HEK293 (cell line): Measurements from ENCODE around the gene HPDL.

Experiments
- CTCF ChIA-PET: fragments of 350-600 bp; formaldehyde crosslinking; extraction: SDS; loops from one replicate; lab custom pipeline; 2021; ENCODE audit warnings: antibody characterized with exemption; lab: Yijun Ruan, JAX
- POLR2A ChIA-PET: fragments of 300-600 bp; formaldehyde crosslinking; extraction: SDS; loops from one replicate; lab custom pipeline; 2020; ENCODE audit warnings: antibody characterized with exemption, inconsistent platforms; lab: Yijun Ruan, JAX
- H3K27ac ChIP-seq: fragments of 200-500 bp; sonication (Bioruptor generic); 2 replicates; pipeline ENCODE4 v1.5.1; 2014; ENCODE audit warnings: low read depth, low read length, control low read depth, inconsistent platforms; ENCODE audit errors: extremely low read depth
- H3K36me3 ChIP-seq, 2 experiments: fragments of 200-500 bp in 1 of 2; sonication (Bioruptor generic) in 1 of 2; 1 replicate in 1 of 2; 2 replicates in 1 of 2; pipeline ENCODE4 v1.5.1; 2014 to 2017; ENCODE audit warnings: inconsistent platforms in 2 of 2, low read length in 2 of 2; ENCODE audit not compliant: control insufficient read depth in 2 of 2, insufficient read depth in 1 of 2
- H3K4me1 ChIP-seq: fragments of 200-500 bp; sonication (Bioruptor generic); 2 replicates; pipeline ENCODE4 v1.5.1; 2014; ENCODE audit warnings: mild to moderate bottlenecking, low read length, inconsistent platforms; ENCODE audit not compliant: control insufficient read depth, insufficient read depth
- H3K4me3 ChIP-seq: 2 replicates; pipeline ENCODE4 v1.5.1; 2011; ENCODE audit warnings: low read depth, mild to moderate bottlenecking, control low read depth, low read length, moderate library complexity
- H3K9me3 ChIP-seq: fragments of 200-500 bp; sonication (Bioruptor generic); 2 replicates; pipeline ENCODE4 v1.5.1; 2014; ENCODE audit warnings: low read depth, low read length, inconsistent platforms; ENCODE audit not compliant: control insufficient read depth, insufficient read depth
- BCL11B ChIP-seq: fragments of 450-650 bp; formaldehyde crosslinking; IDR thresholded peaks from 2 replicates; pipeline ENCODE4 v1.5.1; 2016; ENCODE audit warnings: low read depth, missing biosample characterization, missing genetic modification characterization
- EGR2 ChIP-seq: fragments of 450-650 bp; formaldehyde crosslinking; IDR thresholded peaks from 2 replicates; pipeline ENCODE4 v1.5.1; 2016; ENCODE audit warnings: low read depth, missing biosample characterization, missing genetic modification characterization
- GLIS1 ChIP-seq: fragments of 450-650 bp; formaldehyde crosslinking; IDR thresholded peaks from 2 replicates; pipeline ENCODE4 v1.5.1; 2016; ENCODE audit warnings: missing biosample characterization, missing genetic modification characterization
- KLF7 ChIP-seq: fragments of 450-650 bp; formaldehyde crosslinking; IDR thresholded peaks from 2 replicates; pipeline ENCODE4 v1.5.1; 2016; ENCODE audit warnings: missing biosample characterization, missing genetic modification characterization, borderline replicate concordance
- ZBTB1 ChIP-seq: fragments of 450-650 bp; formaldehyde crosslinking; IDR thresholded peaks from 2 replicates; pipeline ENCODE4 v1.5.1; 2016; ENCODE audit warnings: missing biosample characterization, missing genetic modification characterization
- ZBTB48 ChIP-seq: fragments of 450-650 bp; formaldehyde crosslinking; IDR thresholded peaks from 2 replicates; pipeline ENCODE4 v1.5.1; 2016; ENCODE audit warnings: missing biosample characterization, missing genetic modification characterization
- ZFP3 ChIP-seq: fragments of 450-650 bp; formaldehyde crosslinking; IDR thresholded peaks from 2 replicates; pipeline ENCODE4 v1.5.1; 2016; ENCODE audit warnings: low read depth, missing biosample characterization, missing genetic modification characterization
- ZIC2 ChIP-seq: fragments of 450-650 bp; formaldehyde crosslinking; IDR thresholded peaks from 2 replicates; pipeline ENCODE4 v1.5.1; 2016; ENCODE audit warnings: missing biosample characterization, missing genetic modification characterization
- ZNF174 ChIP-seq: fragments of 450-650 bp; formaldehyde crosslinking; IDR thresholded peaks from 2 replicates; pipeline ENCODE4 v1.5.0; 2017; ENCODE audit warnings: missing biosample characterization, mild to moderate bottlenecking, missing genetic modification characterization
- ZNF335 ChIP-seq: fragments of 450-650 bp; formaldehyde crosslinking; conservative IDR thresholded peaks from 2 replicates; pipeline ENCODE4 v1.5.1; 2016; ENCODE audit warnings: missing biosample characterization, missing genetic modification characterization
- ZNF37A ChIP-seq: fragments of 450-650 bp; IDR thresholded peaks from 2 replicates; pipeline ENCODE4 v1.5.1; 2018; ENCODE audit warnings: missing biosample characterization, missing genetic modification characterization
- ZNF610 ChIP-seq: fragments of 450-650 bp; formaldehyde crosslinking; IDR thresholded peaks from 2 replicates; pipeline ENCODE4 v1.5.1; 2016; ENCODE audit warnings: missing biosample characterization, missing genetic modification characterization, borderline replicate concordance
- ZNF707 ChIP-seq: fragments of 450-650 bp; formaldehyde crosslinking; IDR thresholded peaks from 2 replicates; pipeline ENCODE4 v1.5.1; 2016; ENCODE audit warnings: missing biosample characterization, missing genetic modification characterization
- ZNF791 ChIP-seq: fragments of 450-650 bp; formaldehyde crosslinking; IDR thresholded peaks from 2 replicates; pipeline ENCODE4 v1.5.1; 2016; ENCODE audit warnings: missing biosample characterization, missing genetic modification characterization
- TF ChIP-seq, protein P1 (sequence below): fragments of 450-650 bp; formaldehyde crosslinking; IDR thresholded peaks from 2 replicates; pipeline ENCODE4 v1.5.1; 2017; ENCODE audit warnings: missing biosample characterization, missing genetic modification characterization
- TF ChIP-seq, protein P2 (sequence below): fragments of 450-650 bp; formaldehyde crosslinking; IDR thresholded peaks from 2 replicates; pipeline ENCODE4 v1.5.1; 2016; ENCODE audit warnings: missing biosample characterization, missing genetic modification characterization
- TF ChIP-seq, protein P3 (sequence below): fragments of 450-650 bp; formaldehyde crosslinking; IDR thresholded peaks from 2 replicates; pipeline ENCODE4 v1.5.1; 2016; ENCODE audit warnings: missing biosample characterization, missing genetic modification characterization
- TF ChIP-seq, protein P4 (sequence below): fragments of 450-650 bp; formaldehyde crosslinking; IDR thresholded peaks from 2 replicates; pipeline ENCODE4 v1.5.1; 2016; ENCODE audit warnings: missing biosample characterization, missing genetic modification characterization
- TF ChIP-seq, protein P5 (sequence below): fragments of 450-650 bp; formaldehyde crosslinking; IDR thresholded peaks from 2 replicates; pipeline ENCODE4 v1.5.1; 2017; ENCODE audit warnings: missing biosample characterization, mild to moderate bottlenecking, missing genetic modification characterization, moderate library complexity
- TF ChIP-seq, protein P6 (sequence below): fragments of 450-650 bp; formaldehyde crosslinking; IDR thresholded peaks from 2 replicates; pipeline ENCODE4 v1.5.1; 2016; ENCODE audit warnings: missing biosample characterization, missing genetic modification characterization, low read depth
- TF ChIP-seq, protein P7 (sequence below): fragments of 450-650 bp; formaldehyde crosslinking; IDR thresholded peaks from 2 replicates; pipeline ENCODE4 v1.5.1; 2016; ENCODE audit warnings: missing biosample characterization, missing genetic modification characterization

The HPDL gene

DNA sequence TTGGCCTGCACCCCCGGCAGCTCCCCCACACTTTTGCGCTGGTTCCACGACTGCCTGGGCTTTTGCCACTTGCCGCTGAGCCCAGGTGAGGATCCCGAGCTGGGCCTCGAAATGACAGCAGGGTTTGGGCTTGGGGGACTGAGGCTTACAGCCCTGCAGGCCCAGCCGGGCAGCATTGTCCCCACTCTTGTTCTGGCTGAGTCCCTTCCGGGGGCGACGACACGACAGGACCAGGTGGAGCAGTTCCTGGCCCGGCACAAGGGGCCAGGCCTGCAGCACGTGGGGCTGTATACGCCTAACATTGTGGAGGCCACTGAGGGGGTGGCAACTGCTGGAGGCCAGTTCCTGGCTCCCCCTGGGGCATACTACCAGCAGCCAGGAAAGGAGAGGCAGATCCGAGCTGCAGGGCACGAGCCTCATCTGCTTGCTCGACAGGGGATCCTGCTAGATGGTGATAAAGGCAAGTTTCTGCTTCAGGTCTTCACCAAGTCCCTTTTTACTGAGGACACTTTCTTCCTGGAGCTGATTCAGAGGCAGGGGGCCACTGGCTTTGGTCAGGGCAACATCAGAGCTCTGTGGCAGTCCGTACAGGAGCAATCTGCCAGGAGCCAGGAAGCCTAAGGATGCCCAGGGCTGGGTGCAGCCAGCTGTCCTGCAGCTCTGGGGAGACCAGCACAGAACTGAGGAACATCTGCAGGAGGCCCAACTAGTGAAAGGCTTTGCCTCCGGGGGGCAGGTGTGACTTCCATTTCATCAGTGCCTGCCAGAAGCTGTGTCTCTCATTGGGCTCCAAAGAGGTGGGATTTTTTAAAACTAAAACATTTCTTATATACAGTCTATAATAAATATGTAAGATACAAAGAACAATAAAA, 1.2 kb downstream of the HPDL start:
- 0 out of 2 replicates have a peak, but pooled peaks cover 3% of the 10 kb centered on the region for H3K4me1 ChIP-seq
- H3K9me3 ChIP-seq: no peaks in the 10 kb centered on the region
- ChIA-PET POLR2A (interaction anchor here (6.7 kb wide), 1 partner anchor 12 kb away, joined by 51 read pairs; the partner anchor contains the start of genes MUTYH and TOE1), CTCF (interaction anchor here (0.6 kb wide), 1 partner anchor 300 kb away, joined by 4 read pairs; no protein-coding TSS in a partner anchor)
- peak; percentile 33; the same call in 1 of the 2 replicates for TF ChIP-seq GLIS1 (tag by site-specific recombination)
- no peak for TF ChIP-seq EGR2 (tag by site-specific recombination)
- TF ChIP-seq, protein P1, sequence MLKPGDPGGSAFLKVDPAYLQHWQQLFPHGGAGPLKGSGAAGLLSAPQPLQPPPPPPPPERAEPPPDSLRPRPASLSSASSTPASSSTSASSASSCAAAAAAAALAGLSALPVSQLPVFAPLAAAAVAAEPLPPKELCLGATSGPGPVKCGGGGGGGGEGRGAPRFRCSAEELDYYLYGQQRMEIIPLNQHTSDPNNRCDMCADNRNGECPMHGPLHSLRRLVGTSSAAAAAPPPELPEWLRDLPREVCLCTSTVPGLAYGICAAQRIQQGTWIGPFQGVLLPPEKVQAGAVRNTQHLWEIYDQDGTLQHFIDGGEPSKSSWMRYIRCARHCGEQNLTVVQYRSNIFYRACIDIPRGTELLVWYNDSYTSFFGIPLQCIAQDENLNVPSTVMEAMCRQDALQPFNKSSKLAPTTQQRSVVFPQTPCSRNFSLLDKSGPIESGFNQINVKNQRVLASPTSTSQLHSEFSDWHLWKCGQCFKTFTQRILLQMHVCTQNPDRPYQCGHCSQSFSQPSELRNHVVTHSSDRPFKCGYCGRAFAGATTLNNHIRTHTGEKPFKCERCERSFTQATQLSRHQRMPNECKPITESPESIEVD: no peak
- no peak for TF ChIP-seq ZNF174 (tag by site-specific recombination)
- TF ChIP-seq, protein P2, sequence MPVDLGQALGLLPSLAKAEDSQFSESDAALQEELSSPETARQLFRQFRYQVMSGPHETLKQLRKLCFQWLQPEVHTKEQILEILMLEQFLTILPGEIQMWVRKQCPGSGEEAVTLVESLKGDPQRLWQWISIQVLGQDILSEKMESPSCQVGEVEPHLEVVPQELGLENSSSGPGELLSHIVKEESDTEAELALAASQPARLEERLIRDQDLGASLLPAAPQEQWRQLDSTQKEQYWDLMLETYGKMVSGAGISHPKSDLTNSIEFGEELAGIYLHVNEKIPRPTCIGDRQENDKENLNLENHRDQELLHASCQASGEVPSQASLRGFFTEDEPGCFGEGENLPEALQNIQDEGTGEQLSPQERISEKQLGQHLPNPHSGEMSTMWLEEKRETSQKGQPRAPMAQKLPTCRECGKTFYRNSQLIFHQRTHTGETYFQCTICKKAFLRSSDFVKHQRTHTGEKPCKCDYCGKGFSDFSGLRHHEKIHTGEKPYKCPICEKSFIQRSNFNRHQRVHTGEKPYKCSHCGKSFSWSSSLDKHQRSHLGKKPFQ (tag by site-specific recombination): no peak
- TF ChIP-seq ZFP3 (tag by site-specific recombination): no peak
- TF ChIP-seq ZBTB48 (tag by site-specific recombination): no peak
- no peak for TF ChIP-seq ZNF791 (tag by site-specific recombination)
- TF ChIP-seq KLF7: no peak
- no peak for TF ChIP-seq ZNF707 (tag by site-specific recombination)
- peak; percentile 90 for TF ChIP-seq ZIC2 (tag by site-specific recombination)
- no peak for TF ChIP-seq BCL11B
- TF ChIP-seq ZNF610 (tag by site-specific recombination): no peak
- no peak for TF ChIP-seq ZBTB1 (tag by site-specific recombination)
- TF ChIP-seq, protein P3, sequence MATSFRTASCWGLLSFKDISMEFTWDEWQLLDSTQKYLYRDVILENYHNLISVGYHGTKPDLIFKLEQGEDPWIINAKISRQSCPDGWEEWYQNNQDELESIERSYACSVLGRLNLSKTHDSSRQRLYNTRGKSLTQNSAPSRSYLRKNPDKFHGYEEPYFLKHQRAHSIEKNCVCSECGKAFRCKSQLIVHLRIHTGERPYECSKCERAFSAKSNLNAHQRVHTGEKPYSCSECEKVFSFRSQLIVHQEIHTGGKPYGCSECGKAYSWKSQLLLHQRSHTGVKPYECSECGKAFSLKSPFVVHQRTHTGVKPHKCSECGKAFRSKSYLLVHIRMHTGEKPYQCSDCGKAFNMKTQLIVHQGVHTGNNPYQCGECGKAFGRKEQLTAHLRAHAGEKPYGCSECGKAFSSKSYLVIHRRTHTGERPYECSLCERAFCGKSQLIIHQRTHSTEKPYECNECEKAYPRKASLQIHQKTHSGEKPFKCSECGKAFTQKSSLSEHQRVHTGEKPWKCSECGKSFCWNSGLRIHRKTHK (tag by site-specific recombination): no peak
- no peak overlapping the region for H3K4me3 ChIP-seq
- no peak overlapping the region for H3K27ac ChIP-seq
- H3K36me3 ChIP-seq: peaks cover 0 to 52% of the 10 kb centered on the region in 2 experiments; a peak in 1 of 3 replicates

DNA sequence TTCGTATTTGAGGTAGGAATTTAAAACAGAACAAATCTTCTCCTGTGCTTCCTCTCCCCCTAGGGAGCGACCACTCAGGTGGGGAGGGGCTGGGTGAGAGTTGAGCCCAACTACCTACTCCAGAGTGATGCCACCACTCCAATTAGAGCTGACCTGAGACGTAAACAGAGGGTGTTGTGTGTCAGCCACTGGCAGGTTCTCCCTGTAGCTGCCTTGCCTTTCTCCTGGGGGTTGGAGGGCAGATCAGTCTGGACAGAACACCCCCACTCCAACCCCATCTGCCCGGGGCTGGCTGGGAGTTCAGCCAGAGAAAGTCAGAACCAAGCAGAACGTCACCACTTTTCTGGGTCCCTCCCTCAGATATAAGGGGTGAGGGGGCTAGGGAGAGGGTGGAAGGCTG, 2.0 kb downstream of the HPDL start:
- no peak overlapping the region for H3K27ac ChIP-seq
- H3K4me1 ChIP-seq: 0 out of 2 replicates have a peak, but pooled peaks cover 3% of the 10 kb centered on the region
- H3K4me3 ChIP-seq: no peak overlapping the region
- H3K36me3 ChIP-seq: peaks cover 0 to 60% of the 10 kb centered on the region in 2 experiments; a peak in 1 of 3 replicates
- ChIA-PET POLR2A (interaction anchor here (1.6 to 6.7 kb wide), 2 partner anchors 11 to 25 kb away, joined by 8 to 51 read pairs; partner anchors contain the start of genes MUTYH and TOE1), CTCF (interaction anchor here (1.1 kb wide), 1 partner anchor 12 kb away, joined by 4 read pairs; the partner anchor contains the start of genes MUTYH and TOE1)
- H3K9me3 ChIP-seq: no peaks in the 10 kb centered on the region
- TF ChIP-seq, protein P4, sequence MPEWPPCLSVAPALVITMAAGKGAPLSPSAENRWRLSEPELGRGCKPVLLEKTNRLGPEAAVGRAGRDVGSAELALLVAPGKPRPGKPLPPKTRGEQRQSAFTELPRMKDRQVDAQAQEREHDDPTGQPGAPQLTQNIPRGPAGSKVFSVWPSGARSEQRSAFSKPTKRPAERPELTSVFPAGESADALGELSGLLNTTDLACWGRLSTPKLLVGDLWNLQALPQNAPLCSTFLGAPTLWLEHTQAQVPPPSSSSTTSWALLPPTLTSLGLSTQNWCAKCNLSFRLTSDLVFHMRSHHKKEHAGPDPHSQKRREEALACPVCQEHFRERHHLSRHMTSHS (tag by site-specific recombination): no peak
- TF ChIP-seq, protein P5, sequence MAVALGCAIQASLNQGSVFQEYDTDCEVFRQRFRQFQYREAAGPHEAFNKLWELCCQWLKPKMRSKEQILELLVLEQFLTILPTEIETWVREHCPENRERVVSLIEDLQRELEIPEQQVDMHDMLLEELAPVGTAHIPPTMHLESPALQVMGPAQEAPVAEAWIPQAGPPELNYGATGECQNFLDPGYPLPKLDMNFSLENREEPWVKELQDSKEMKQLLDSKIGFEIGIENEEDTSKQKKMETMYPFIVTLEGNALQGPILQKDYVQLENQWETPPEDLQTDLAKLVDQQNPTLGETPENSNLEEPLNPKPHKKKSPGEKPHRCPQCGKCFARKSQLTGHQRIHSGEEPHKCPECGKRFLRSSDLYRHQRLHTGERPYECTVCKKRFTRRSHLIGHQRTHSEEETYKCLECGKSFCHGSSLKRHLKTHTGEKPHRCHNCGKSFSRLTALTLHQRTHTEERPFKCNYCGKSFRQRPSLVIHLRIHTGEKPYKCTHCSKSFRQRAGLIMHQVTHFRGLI (tag by site-specific recombination): peak; percentile 86; the same call in 1 of the 2 replicates
- TF ChIP-seq, protein P6, sequence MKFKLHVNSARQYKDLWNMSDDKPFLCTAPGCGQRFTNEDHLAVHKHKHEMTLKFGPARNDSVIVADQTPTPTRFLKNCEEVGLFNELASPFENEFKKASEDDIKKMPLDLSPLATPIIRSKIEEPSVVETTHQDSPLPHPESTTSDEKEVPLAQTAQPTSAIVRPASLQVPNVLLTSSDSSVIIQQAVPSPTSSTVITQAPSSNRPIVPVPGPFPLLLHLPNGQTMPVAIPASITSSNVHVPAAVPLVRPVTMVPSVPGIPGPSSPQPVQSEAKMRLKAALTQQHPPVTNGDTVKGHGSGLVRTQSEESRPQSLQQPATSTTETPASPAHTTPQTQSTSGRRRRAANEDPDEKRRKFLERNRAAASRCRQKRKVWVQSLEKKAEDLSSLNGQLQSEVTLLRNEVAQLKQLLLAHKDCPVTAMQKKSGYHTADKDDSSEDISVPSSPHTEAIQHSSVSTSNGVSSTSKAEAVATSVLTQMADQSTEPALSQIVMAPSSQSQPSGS (tag by site-specific recombination): no peak
- no peak for TF ChIP-seq ZNF37A (tag by site-specific recombination)
- TF ChIP-seq, protein P7, sequence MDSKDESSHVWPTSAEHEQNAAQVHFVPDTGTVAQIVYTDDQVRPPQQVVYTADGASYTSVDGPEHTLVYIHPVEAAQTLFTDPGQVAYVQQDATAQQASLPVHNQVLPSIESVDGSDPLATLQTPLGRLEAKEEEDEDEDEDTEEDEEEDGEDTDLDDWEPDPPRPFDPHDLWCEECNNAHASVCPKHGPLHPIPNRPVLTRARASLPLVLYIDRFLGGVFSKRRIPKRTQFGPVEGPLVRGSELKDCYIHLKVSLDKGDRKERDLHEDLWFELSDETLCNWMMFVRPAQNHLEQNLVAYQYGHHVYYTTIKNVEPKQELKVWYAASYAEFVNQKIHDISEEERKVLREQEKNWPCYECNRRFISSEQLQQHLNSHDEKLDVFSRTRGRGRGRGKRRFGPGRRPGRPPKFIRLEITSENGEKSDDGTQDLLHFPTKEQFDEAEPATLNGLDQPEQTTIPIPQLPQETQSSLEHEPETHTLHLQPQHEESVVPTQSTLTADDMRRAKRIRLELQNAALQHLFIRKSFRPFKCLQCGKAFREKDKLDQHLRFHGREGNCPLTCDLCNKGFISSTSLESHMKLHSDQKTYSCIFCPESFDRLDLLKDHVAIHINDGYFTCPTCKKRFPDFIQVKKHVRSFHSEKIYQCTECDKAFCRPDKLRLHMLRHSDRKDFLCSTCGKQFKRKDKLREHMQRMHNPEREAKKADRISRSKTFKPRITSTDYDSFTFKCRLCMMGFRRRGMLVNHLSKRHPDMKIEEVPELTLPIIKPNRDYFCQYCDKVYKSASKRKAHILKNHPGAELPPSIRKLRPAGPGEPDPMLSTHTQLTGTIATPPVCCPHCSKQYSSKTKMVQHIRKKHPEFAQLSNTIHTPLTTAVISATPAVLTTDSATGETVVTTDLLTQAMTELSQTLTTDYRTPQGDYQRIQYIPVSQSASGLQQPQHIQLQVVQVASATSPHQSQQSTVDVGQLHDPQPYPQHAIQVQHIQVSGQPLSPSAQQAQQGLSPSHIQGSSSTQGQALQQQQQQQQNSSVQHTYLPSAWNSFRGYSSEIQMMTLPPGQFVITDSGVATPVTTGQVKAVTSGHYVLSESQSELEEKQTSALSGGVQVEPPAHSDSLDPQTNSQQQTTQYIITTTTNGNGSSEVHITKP: peak; percentile 77
- no peak for TF ChIP-seq ZNF335
